ENCODE data around the gene SEPTIN14. TPM values are rescaled to one million over a fixed set of nuclear protein-coding genes. Genes with fewer than 3 reads are reported as not detected.
"Not testable (repeated sequence)": the region's sequence is repeated elsewhere in the genome, so short reads cannot be mapped to it uniquely, and the experiment has no call there.

SEPTIN14 gene
- total RNA-seq, 4 donors from 2014 or later, result not detected

- H3K27me3 ChIP-seq, result no peaks in the 10 kb centered on the region
- peaks cover 0 to 7% (median 0%) of the 10 kb centered on the region in 4 donors for H3K9me3 ChIP-seq
- no peak overlapping the region for H3K27ac ChIP-seq
- DNase-seq (ENCODE audit: low spot score in 2 of 2), result no peak
- 80 to 85% methylated on average over 10 of the region's 10 CpGs for WGBS, 2 donors
- no peaks in the 10 kb centered on the region for H3K36me3 ChIP-seq
- H3K4me3 ChIP-seq, result no peak overlapping the region
- TF ChIP-seq POLR2A (IDR thresholded peaks at IDR 0.05), result no peak
- no peak for TF ChIP-seq CTCF (IDR thresholded peaks at IDR 0.05)
- no peak for TF ChIP-seq EP300 (IDR thresholded peaks at IDR 0.05)
- no peaks in the 10 kb centered on the region for H3K4me1 ChIP-seq
Measured at GRCh38 chr7:55770778-55771177, 91.8 kb downstream of the SEPTIN14 start.

GRCh38 chr7:55753274-55753862, 109.2 kb downstream of the SEPTIN14 start:
- DNase-seq (ENCODE audit: low spot score in 2 of 2); H3K4me3 ChIP-seq; H3K27ac ChIP-seq; H3K9me3 ChIP-seq; H3K4me1 ChIP-seq; H3K27me3 ChIP-seq; H3K36me3 ChIP-seq: not testable (repeated sequence)
- 60 to 61% methylated on average over 6 of the region's 6 CpGs for WGBS, 2 donors

GRCh38 chr7:55744706-55745105, 117.8 kb downstream of the SEPTIN14 start:
- H3K9me3 ChIP-seq; H3K27me3 ChIP-seq; H3K4me3 ChIP-seq; H3K4me1 ChIP-seq; H3K36me3 ChIP-seq; DNase-seq (ENCODE audit: low spot score in 2 of 2); H3K27ac ChIP-seq: not testable (repeated sequence)
- WGBS, 2 donors, result 83% methylated on average over 18 to 20 of the region's 20 CpGs

Small RNA genes lying within 50 kb of the gene (small RNA-seq; reads per million reads assigned to genes)
- gene AC092647.1, result not detected
- not detected for gene AC092647.2
- gene RNU6-1126P, result not detected

Other genes starting within 250 kb of the SEPTIN14 start
- 1 to 10 TPM; 3.0 to 7.3 (median 3.7) TPM for gene ZNF713, start 24.7 kb upstream of the SEPTIN14 start, total RNA-seq
- gene MRPS17, start 89.1 kb upstream of the SEPTIN14 start, total RNA-seq, result 1 to 10 TPM; 2.2 to 7.5 (median 3.8) TPM
- gene NIPSNAP2, start 101.8 kb upstream of the SEPTIN14 start, total RNA-seq, result 10 to 100 TPM; 54.4 to 61.0 (median 59.0) TPM
- 10 to 100 TPM; 14.9 to 39.8 (median 25.1) TPM for gene PSPH, start 188.7 kb upstream of the SEPTIN14 start, total RNA-seq
- gene CCT6A, start 189.0 kb upstream of the SEPTIN14 start, total RNA-seq, result 10 to 100 TPM; 60.0 to 99.0 (median 77.9) TPM
- gene SUMF2, start 201.5 kb upstream of the SEPTIN14 start, total RNA-seq, result 100 to 1,000 TPM in 3 of 4 donors, 10 to 100 TPM in 1; 99.4 to 162 (median 132) TPM
- 1 to 10 TPM in 3 of 4 donors, under 1 TPM in 1; 0.39 to 4.2 (median 1.3) TPM for gene PHKG1, start 230.2 kb upstream of the SEPTIN14 start, total RNA-seq
- gene CHCHD2, start 243.7 kb upstream of the SEPTIN14 start, total RNA-seq, result 100 to 1,000 TPM; 286 to 417 (median 326) TPM

All from tibial nerve (tissue), 4 donors.